ENCODE measurements around the gene RPL36A.

Gene RPL36A

GRCh38 chrX:101393530-101394305 lies 2.9 kb downstream of the RPL36A start:
- H3K27ac ChIP-seq, result no peak overlapping the region
- TF ChIP-seq CTCF (conservative IDR thresholded peaks at IDR 0.05), result no peak

DNA sequence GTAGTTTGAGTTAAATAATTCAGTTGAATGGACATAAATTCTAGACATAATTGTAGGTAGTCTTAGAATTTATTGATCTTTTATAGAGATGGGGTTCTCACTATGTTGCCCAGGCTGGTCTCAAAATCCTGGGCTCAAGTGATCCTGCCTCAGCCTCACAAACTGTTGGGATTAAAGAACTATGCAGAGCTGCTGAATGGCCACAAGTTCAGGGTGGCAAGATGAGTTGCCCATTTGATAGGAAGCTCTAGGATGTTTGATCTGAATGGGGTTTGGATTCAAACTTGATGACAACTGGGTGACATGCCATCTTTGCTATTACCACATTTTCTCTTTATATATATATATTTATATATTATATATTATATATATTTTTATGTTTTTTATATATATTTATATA lies 3.6 kb downstream of the RPL36A start:
- no peak for TF ChIP-seq CTCF (conservative IDR thresholded peaks at IDR 0.05)
- H3K27ac ChIP-seq, result no peak overlapping the region

DNA sequence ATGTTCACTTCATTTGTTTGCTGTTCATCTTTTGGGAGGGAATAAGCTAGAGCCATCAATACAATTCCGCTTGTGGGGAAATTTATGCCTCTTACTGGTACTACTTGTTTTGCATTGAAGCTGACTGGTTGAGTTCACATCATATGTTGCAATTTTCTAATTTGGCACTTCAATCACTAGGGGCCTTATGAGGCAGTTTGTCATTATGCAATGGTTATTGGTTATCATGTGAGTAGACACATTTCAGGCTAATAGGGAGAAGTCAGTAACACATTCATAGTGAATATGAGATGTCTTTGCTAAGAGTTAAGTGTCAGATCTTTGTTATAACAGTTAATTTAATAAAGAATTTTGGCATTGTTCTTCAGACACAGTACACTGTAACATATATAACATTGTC lies 5.0 kb downstream of the RPL36A start:
- no peak overlapping the region for H3K27ac ChIP-seq
- TF ChIP-seq CTCF (conservative IDR thresholded peaks at IDR 0.05), result no peak

DNA sequence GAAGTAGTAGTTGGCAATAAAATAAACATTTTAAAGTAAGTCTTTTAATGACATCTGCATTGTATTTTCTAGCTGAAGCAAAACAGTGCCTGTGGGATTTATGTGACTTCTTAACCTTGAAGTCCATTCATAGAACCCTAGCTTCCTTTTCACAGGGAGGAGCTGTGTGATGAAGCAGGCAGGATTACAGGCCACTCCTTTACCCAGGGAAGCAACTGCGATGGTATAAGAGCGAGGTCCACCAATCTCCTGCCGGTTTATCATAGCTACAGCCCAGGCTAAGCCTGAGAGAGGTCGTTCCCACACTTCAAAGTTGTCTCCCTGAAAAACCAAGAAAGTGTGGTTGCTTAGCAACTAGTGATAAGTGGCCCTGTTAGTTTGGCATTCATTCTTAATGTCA lies 7.0 kb downstream of the RPL36A start:
- no peak for TF ChIP-seq CTCF (conservative IDR thresholded peaks at IDR 0.05)
- H3K27ac ChIP-seq, result no peak overlapping the region

- no peak for TF ChIP-seq CTCF (conservative IDR thresholded peaks at IDR 0.05)
- no peak overlapping the region for H3K27ac ChIP-seq
Observed at GRCh38 chrX:101398694-101399093, 7.9 kb downstream of the RPL36A start.

- no peak for TF ChIP-seq CTCF (conservative IDR thresholded peaks at IDR 0.05)
- H3K27ac ChIP-seq, result no peak overlapping the region
Observed at GRCh38 chrX:101399825-101400224, 9.0 kb downstream of the RPL36A start.

- peak overlapping the region; percentile 55 for H3K27ac ChIP-seq
- TF ChIP-seq CTCF (conservative IDR thresholded peaks at IDR 0.05), result no peak
Observed at GRCh38 chrX:101407167-101407747, 16.4 kb downstream of the RPL36A start.

All from VCaP (cell line).